HepG2 (cell line): ENCODE data around the gene PPM1M. TPM values are rescaled to one million over a fixed set of nuclear protein-coding genes. Genes with fewer than 3 reads are reported as not detected.
A peak's percentile ranks its signal among the peaks of the same experiment; 100 is the strongest.

Experiments used
- ASH2L ChIP-seq: fragments of 300-600, 200-600 bp; sonication (generic); IDR thresholded peaks from 2 replicates; pipeline ENCODE4 v1.7.0; 2017; ENCODE audit warnings: low read depth, mild to moderate bottlenecking, moderate library complexity, mixed read lengths, low read length; ENCODE audit not compliant: insufficient read length
- CEBPZ ChIP-seq: IDR thresholded peaks from 2 replicates; pipeline ENCODE4 v1.6.1; 2012; ENCODE audit warnings: low read length, improper control_type of control experiment
- FOXC1 ChIP-seq: sonication (generic); formaldehyde crosslinking; IDR thresholded peaks from 2 replicates; pipeline ENCODE4 v1.8.0; 2022; ENCODE audit warnings: mild to moderate bottlenecking, missing genetic modification reagents, borderline replicate concordance
- KAT8 ChIP-seq: IDR thresholded peaks from 2 replicates; pipeline ENCODE4 v1.6.1; 2016; ENCODE audit warnings: missing genetic modification reagents, missing compliant biosample characterization
- KDM6A ChIP-seq: IDR thresholded peaks from 2 replicates; pipeline ENCODE4 v1.6.1; 2016; ENCODE audit warnings: low read depth
- MED13 ChIP-seq: sonication (generic); formaldehyde crosslinking; IDR thresholded peaks from 2 replicates; pipeline ENCODE4 v1.5.0; 2020; ENCODE audit warnings: missing genetic modification reagents
- NFE2L1 ChIP-seq: sonication (generic); formaldehyde crosslinking; IDR thresholded peaks from 2 replicates; pipeline ENCODE4 v1.4.0; 2020; ENCODE audit warnings: missing genetic modification reagents, mild to moderate bottlenecking, borderline replicate concordance
- PBX3 ChIP-seq: sonication (generic); formaldehyde crosslinking; IDR thresholded peaks from 2 replicates; pipeline ENCODE4 v1.8.1; 2023; ENCODE audit warnings: missing genetic modification reagents, inconsistent platforms, borderline replicate concordance
- SIX4 ChIP-seq: sonication (generic); formaldehyde crosslinking; IDR thresholded peaks from 2 replicates; pipeline ENCODE4 v1.4.0; 2020; ENCODE audit warnings: missing genetic modification reagents
- SMAD1 ChIP-seq: sonication (generic); formaldehyde crosslinking; IDR thresholded peaks from 2 replicates; pipeline ENCODE4 v1.4.0; 2020; ENCODE audit warnings: missing genetic modification reagents, low read depth, mild to moderate bottlenecking, borderline replicate concordance
- STAG1 ChIP-seq: sonication (generic); formaldehyde crosslinking; IDR thresholded peaks from 2 replicates; pipeline ENCODE4 v1.4.0; 2020; ENCODE audit warnings: missing genetic modification reagents
- TFDP2 ChIP-seq: sonication (generic); formaldehyde crosslinking; IDR thresholded peaks from 2 replicates; pipeline ENCODE4 v1.4.0; 2020; ENCODE audit warnings: missing genetic modification reagents
- YEATS2 ChIP-seq: sonication (generic); formaldehyde crosslinking; IDR thresholded peaks from 2 replicates; pipeline ENCODE4 v1.4.0; 2020; ENCODE audit warnings: missing genetic modification reagents, borderline replicate concordance
- ZBTB33 ChIP-seq: sonication (generic); formaldehyde crosslinking; IDR thresholded peaks from 2 replicates; pipeline ENCODE4 v1.4.0; 2020; ENCODE audit warnings: missing genetic modification reagents
- ZC3H13 ChIP-seq: sonication (generic); formaldehyde crosslinking; IDR thresholded peaks from 2 replicates; pipeline ENCODE4 v1.8.1; 2023; ENCODE audit warnings: mild to moderate bottlenecking, missing genetic modification reagents, moderate library complexity
- ZNF451 ChIP-seq: sonication (generic); formaldehyde crosslinking; IDR thresholded peaks from 2 replicates; pipeline ENCODE4 v1.5.0; 2020; ENCODE audit warnings: mild to moderate bottlenecking, missing genetic modification reagents
- ZNF574 ChIP-seq: sonication (generic); formaldehyde crosslinking; IDR thresholded peaks from 2 replicates; pipeline ENCODE4 v1.4.0; 2020; ENCODE audit warnings: missing genetic modification reagents
- ZNF607 ChIP-seq: sonication (generic); formaldehyde crosslinking; IDR thresholded peaks from 2 replicates; pipeline ENCODE4 v1.5.1; 2020; ENCODE audit warnings: missing genetic modification reagents, mild to moderate bottlenecking, borderline replicate concordance
- ZNF792 ChIP-seq: IDR thresholded peaks from 2 replicates; pipeline ENCODE4 v1.6.1; 2016
- polyA plus RNA-seq, 8 experiments: library from polyadenylated mRNA; depleted of rRNA in 3 of 8; stranded (reverse) in 7 of 8; unstranded in 1 of 8; fragments of >200 nt; fragmentation: Illumina TruSeq in 4 of 8; extraction: Trizol in 4 of 8; gene quantifications; 2 replicates each; pipeline versions ENCODE4 v1.2.1 to v1.2.3, GENCODE V29; 2011 to 2016; ENCODE audit warnings: low read depth in 4 of 8, missing spikeins in 1 of 8, mixed read lengths in 1 of 8; ENCODE audit not compliant: insufficient read depth in 1 of 8
- total RNA-seq, 5 experiments: library from RNA; depleted of rRNA; stranded (reverse); fragments of >200 nt; fragmentation: Illumina TruSeq; extraction: Trizol; gene quantifications; 2 replicates each; pipeline ENCODE4 v1.2.3, GENCODE V29; 2016; ENCODE audit warnings: low read depth in 1 of 5

PPM1M gene
- total and polyA plus RNA-seq, 2 of the 13 experiments (the other 11 are each of a cell fraction or from before 2014, with no cell fraction given), result 2.5 to 5.9 TPM

GRCh38 chr3:52278510-52279069 is 33.0 kb downstream of the PPM1M start, which contains the start of gene WDR82 (continued):
- TF ChIP-seq SIX4 (CRISPR knock-in tag) (no peak), ZC3H13 (CRISPR knock-in tag) (peak; percentile 43; the same call in 1 of the 2 replicates), KAT8 (peak; percentile 43; the same call in 1 of the 2 replicates), PBX3 (CRISPR knock-in tag) (no peak), ZNF574 (CRISPR knock-in tag) (peak; percentile 57), ZNF451 (CRISPR knock-in tag) (0 out of 2 replicates have a peak, but pooled peaks have one; percentile 48), ASH2L (peak; percentile 45), ZBTB33 (peak; percentile 37; the same call in 1 of the 2 replicates), SMAD1 (CRISPR knock-in tag) (no peak; the same call in 1 of the 2 replicates), ZNF607 (CRISPR knock-in tag) (peak; percentile 82; the same call in 1 of the 2 replicates), FOXC1 (CRISPR knock-in tag) (peak; percentile 36; the same call in 1 of the 2 replicates), YEATS2 (CRISPR knock-in tag) (peak; percentile 69), ZNF792 (CRISPR knock-in tag) (peak; percentile 40; the same call in 1 of the 2 replicates), TFDP2 (peak; percentile 77; the same call in 1 of the 2 replicates), NFE2L1 (CRISPR knock-in tag) (no peak), STAG1 (peak; percentile 45), KDM6A (CRISPR knock-in tag) (no peak), MED13 (peak; percentile 58; the same call in 1 of the 2 replicates), CEBPZ (no peak)
